PC-9 (cell line): Measurements from ENCODE around the gene COMMD9.

Source experiments
- CTCF ChIP-seq: fragments of 200-600 bp; sonication (generic); conservative IDR thresholded peaks from 2 replicates; pipeline ENCODE4 v1.6.1; 2017; ENCODE audit warnings: mixed run types, antibody characterized with exemption, mild to moderate bottlenecking, moderate library complexity
- EZH2 ChIP-seq: fragments of 200-600 bp; sonication (generic); IDR thresholded peaks from 2 replicates; pipeline ENCODE4 v1.8.0; 2017; ENCODE audit warnings: antibody characterized with exemption, low read depth

GRCh38 chr11:36240801-36241200 is 48.4 kb downstream of the COMMD9 start:
- TF ChIP-seq CTCF (no peak), EZH2 (no peak)
